Testis (tissue), 3 donors: ENCODE data around the gene CXCR1. TPM values are rescaled to one million over a fixed set of nuclear protein-coding genes. Genes with fewer than 3 reads are reported as not detected.

Experiments used
- DNase-seq: peaks from one replicate; pipeline ENCODE4 v3.0.0-alpha.2; 2019
- H3K27ac ChIP-seq, 2 donors: fragments of 200-600 bp; sonication (generic); one replicate each; pipeline ENCODE4 v1.5.1; 2019
- H3K27me3 ChIP-seq: fragments of 200-600 bp; sonication (generic); one replicate; pipeline ENCODE4 v1.5.1; 2019
- H3K36me3 ChIP-seq: fragments of 200-600 bp; sonication (generic); one replicate; pipeline ENCODE4 v1.5.1; 2017; ENCODE audit warnings: low read depth; ENCODE audit errors: missing control alignments
- H3K4me1 ChIP-seq: fragments of 200-600 bp; sonication (generic); one replicate; pipeline ENCODE4 v1.5.1; 2019
- H3K4me3 ChIP-seq, 2 donors: fragments of 200-600 bp; sonication (generic); one replicate each; pipeline ENCODE4 v1.5.1; 2017 to 2019
- H3K9me3 ChIP-seq: fragments of 200-600 bp; sonication (generic); one replicate; pipeline ENCODE4 v1.5.1; 2017
- POLR2A ChIP-seq: fragments of 450-650 bp; IDR thresholded peaks from one replicate; pipeline ENCODE4 v1.6.1; 2017; ENCODE audit warnings: antibody characterized with exemption, mild to moderate bottlenecking, moderate library complexity
- WGBS, 2 donors: methylation state at CpG; one replicate each; pipeline ENCODE4 v1.1.5; 2018; 5-methylcytosine and 5-hydroxymethylcytosine counted together
- intact Hi-C: fragments of 100-400 bp; cut with DNase I; formaldehyde crosslinking; loops from one replicate; pipeline ENCODE4 v1.15.1; 2023; ENCODE audit warnings: low total_unique reads
- polyA plus RNA-seq: library from polyadenylated mRNA; stranded (reverse); fragments of 350-450 nt; fragmentation: Illumina TruSeq; extraction: RNeasy Lipid Tissue Mini Kit (QIAGEN cat#74804); gene quantifications from one replicate; pipeline ENCODE4 v1.2.3, GENCODE V29; 2014; ENCODE audit warnings: low read depth, low replicate concordance; ENCODE audit not compliant: insufficient read depth
- total RNA-seq, 2 donors: library from RNA; depleted of rRNA; stranded (reverse); fragments of >200 nt; gene quantifications; one replicate each; pipeline ENCODE4 v1.2.3, GENCODE V29; 2016
- TF ChIP-seq, protein P1 (sequence below), 3 experiments: fragments of 450-650 bp in 2 of 3; fragments of 200-600 bp in 1 of 3; sonication (generic) in 1 of 3; IDR thresholded peaks; one replicate each; pipeline ENCODE4 v1.5.1; 2016 to 2019; ENCODE audit warnings: antibody characterized with exemption in 3 of 3, mild to moderate bottlenecking in 2 of 3, moderate library complexity in 1 of 3

The CXCR1 gene
- total and polyA plus RNA-seq, 3 donors from 2014 or later: 0.16 to 0.61 TPM; not detected in 1

DNA sequence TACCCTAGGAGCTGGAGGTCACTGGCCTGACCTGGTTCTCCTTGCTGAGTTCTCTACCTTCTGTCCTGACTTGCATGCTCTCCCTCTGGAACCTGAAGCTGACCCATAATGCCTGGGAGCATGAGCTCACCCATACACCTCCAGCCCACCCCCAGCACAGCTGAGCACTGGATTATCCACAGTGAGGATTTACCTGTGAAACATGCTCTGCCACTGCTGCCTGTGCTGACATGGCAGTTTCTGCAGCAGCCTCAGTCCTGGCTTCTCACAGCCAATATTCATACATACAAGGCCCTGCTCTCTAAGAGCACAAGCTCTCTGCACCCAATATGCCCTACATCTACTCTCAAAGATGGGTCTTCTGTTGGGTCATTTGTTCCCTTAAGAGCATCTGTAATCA lies 35.9 kb downstream of the CXCR1 start:
- H3K27me3 ChIP-seq: no peaks in the 10 kb centered on the region
- H3K27ac ChIP-seq: no peak overlapping the region
- DNase-seq: no peak
- no peaks in the 10 kb centered on the region for H3K36me3 ChIP-seq
- TF ChIP-seq, protein P1, sequence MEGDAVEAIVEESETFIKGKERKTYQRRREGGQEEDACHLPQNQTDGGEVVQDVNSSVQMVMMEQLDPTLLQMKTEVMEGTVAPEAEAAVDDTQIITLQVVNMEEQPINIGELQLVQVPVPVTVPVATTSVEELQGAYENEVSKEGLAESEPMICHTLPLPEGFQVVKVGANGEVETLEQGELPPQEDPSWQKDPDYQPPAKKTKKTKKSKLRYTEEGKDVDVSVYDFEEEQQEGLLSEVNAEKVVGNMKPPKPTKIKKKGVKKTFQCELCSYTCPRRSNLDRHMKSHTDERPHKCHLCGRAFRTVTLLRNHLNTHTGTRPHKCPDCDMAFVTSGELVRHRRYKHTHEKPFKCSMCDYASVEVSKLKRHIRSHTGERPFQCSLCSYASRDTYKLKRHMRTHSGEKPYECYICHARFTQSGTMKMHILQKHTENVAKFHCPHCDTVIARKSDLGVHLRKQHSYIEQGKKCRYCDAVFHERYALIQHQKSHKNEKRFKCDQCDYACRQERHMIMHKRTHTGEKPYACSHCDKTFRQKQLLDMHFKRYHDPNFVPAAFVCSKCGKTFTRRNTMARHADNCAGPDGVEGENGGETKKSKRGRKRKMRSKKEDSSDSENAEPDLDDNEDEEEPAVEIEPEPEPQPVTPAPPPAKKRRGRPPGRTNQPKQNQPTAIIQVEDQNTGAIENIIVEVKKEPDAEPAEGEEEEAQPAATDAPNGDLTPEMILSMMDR (IDR thresholded peaks at IDR 0.05): no peak
- TF ChIP-seq POLR2A: no peak
- H3K4me3 ChIP-seq: no peak overlapping the region
- intact Hi-C loops: no loop called here
- H3K4me1 ChIP-seq: no peaks in the 10 kb centered on the region
- H3K9me3 ChIP-seq: no peaks in the 10 kb centered on the region

DNA sequence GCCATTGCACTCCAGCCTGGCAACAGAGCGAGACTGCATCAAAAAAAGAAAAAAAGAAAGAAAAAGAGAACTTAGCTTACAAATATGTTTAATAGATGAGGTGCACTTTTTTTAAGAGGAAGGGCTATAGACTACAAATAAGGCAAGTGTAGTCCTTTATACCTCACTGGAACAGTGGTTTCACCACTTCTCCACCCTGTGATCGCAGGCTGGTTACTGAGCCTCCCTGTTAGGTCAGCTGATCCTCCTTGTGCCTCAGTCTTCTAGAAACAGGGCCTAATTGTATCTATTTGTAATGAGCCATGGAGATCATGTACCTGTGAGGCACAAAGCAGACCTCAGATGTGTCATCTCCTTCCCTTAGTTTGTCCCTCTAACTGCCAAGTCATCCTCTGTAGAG lies 36.4 kb downstream of the CXCR1 start:
- H3K4me3 ChIP-seq: no peak overlapping the region
- intact Hi-C loops: no loop called here
- H3K4me1 ChIP-seq: no peaks in the 10 kb centered on the region
- no peaks in the 10 kb centered on the region for H3K9me3 ChIP-seq
- WGBS, 2 donors: 89 to 96% methylated on average over 2 of the region's 2 CpGs
- TF ChIP-seq, protein P1 (IDR thresholded peaks at IDR 0.05): no peak
- TF ChIP-seq POLR2A: no peak
- no peak for DNase-seq
- H3K27me3 ChIP-seq: no peaks in the 10 kb centered on the region
- H3K27ac ChIP-seq: no peak overlapping the region
- H3K36me3 ChIP-seq: no peaks in the 10 kb centered on the region

DNA sequence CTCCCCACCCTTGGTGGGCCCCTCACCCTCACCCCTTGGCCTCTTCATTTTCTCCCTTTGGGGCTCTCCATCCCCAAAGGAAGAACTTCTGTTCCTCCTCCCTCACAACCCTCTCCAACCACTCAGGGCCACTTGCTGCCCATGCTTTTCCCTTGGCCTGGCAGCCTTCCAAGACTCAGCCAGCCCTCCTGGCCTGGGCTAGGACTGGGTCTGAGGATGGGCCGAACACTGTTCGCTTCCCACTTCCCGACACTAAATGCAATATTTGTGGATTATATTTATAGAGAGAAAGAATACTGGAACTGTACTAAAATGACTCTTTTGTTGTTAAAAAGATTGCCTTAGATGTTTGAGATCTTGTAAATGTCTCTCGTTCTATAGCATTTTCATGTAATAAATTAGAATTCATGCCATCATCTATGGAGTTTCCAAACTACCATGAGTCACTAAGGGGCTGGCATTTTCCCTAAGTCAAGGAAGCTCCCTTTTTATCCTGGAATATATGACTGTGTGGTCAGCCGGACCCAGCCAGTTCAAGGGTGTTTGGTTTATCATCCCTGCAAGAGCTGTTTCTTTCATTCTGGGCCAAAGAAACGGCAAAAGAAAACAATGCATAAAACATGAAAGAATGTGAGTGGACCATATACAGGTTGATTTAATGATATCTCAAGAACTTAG lies 37.2 kb downstream of the CXCR1 start:
- H3K36me3 ChIP-seq: no peaks in the 10 kb centered on the region
- no peak overlapping the region for H3K4me3 ChIP-seq
- no peaks in the 10 kb centered on the region for H3K9me3 ChIP-seq
- H3K4me1 ChIP-seq: no peaks in the 10 kb centered on the region
- DNase-seq: no peak
- intact Hi-C loops: no loop called here
- H3K27ac ChIP-seq: no peak overlapping the region
- TF ChIP-seq, protein P1 (IDR thresholded peaks at IDR 0.05): no peak
- no peak for TF ChIP-seq POLR2A
- no peaks in the 10 kb centered on the region for H3K27me3 ChIP-seq
- 83 to 85% methylated on average over 6 of the region's 6 CpGs for WGBS, 2 donors

DNA sequence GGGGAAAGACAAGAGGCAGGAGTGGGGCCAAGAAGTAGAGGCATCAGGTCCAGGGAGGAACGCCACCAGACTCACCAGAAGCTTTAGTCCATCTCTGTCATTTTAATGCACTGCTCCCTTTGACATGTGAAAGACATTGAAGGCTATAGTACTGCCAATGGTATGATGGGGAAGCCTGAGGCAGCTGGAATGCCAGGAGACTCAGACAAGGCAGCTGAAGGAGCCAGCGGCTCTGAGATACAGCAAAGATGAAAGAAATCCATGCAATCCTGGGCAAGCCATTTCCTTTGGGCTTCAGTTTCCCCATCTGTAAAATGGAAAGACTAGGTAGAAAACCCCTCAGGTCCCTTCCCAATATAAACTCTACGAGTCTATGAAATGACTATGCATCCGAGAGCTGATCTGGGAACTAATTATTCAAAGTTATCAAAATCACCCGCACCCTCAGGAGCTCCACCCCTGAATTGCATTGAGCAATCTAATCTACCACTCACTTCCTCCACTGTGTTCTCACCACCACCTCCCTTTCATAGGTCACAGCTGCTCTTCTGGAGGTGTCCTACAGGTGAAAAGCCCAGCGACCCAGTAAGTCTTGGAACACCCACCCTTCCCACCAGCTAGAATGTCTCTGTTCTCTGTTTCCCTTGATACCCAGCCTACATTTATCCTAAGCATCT lies 37.8 kb downstream of the CXCR1 start:
- DNase-seq: no peak
- H3K36me3 ChIP-seq: no peaks in the 10 kb centered on the region
- H3K27ac ChIP-seq: no peak overlapping the region
- no peaks in the 10 kb centered on the region for H3K27me3 ChIP-seq
- 84 to 87% methylated on average over 6 of the region's 6 CpGs for WGBS, 2 donors
- TF ChIP-seq POLR2A: no peak
- TF ChIP-seq, protein P1 (IDR thresholded peaks at IDR 0.05): no peak
- H3K9me3 ChIP-seq: no peaks in the 10 kb centered on the region
- no peak overlapping the region for H3K4me3 ChIP-seq
- intact Hi-C loops: no loop called here
- H3K4me1 ChIP-seq: no peaks in the 10 kb centered on the region
